Endothelial cell of coronary artery (primary cell): ENCODE results near the gene ASPRV1. TPM values are rescaled to one million over a fixed set of nuclear protein-coding genes. Genes with fewer than 3 reads are reported as not detected.

Experiments
- total RNA-seq: library from RNA; depleted of rRNA; stranded (reverse); fragments of >200 nt; gene quantifications from 2 replicates; pipeline ENCODE4 v1.2.3, GENCODE V29; 2014

Gene ASPRV1
- total RNA-seq = 0.09 TPM in 2 replicates

DNA sequence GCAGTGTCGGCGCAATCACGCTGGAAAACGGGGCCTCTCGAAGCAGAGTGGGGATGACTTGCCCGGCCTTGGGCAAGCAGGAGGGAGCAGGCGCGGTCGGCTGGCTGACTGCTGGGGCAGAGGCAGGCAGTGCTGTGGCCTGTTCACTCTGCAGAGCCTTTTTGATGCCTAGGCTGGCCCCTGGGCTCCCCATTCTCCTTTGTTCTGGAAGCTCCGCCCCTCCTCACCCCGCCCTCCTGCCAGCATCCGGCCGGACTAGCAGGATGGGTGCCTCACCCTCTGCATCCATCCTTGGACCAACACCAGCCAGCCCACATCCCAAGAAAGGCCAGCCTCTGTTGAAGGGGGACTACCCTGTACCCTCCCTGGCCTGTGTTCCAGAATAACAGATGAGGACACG, at the start of gene ASPRV1:
Gene ASPRV1, minus strand, starts transcription at position 136 of the 400 bp plus-strand sequence. CDS start 195 bp downstream, outside the sequence.

GRCh38 chr2:69914950-69915945, 46.2 kb downstream of the ASPRV1 start, which contains the start of gene MXD1:
Gene MXD1, plus strand, starts transcription at chr2:69915109. Its CDS starts 222 bp downstream, at chr2:69915331.

Other genes starting within 250 kb of the ASPRV1 start
- 25.6 and 27.8 TPM in 2 replicates for gene ANXA4, start 219.5 kb downstream of the ASPRV1 start, total RNA-seq
- 6.8 and 8.7 TPM in 2 replicates for gene GMCL1, start 132.0 kb downstream of the ASPRV1 start, total RNA-seq
- 28.2 and 28.7 TPM in 2 replicates for gene SNRNP27, start 67.7 kb downstream of the ASPRV1 start, total RNA-seq
- gene MXD1, start 46.5 kb downstream of the ASPRV1 start, total RNA-seq = 2.8 and 5.2 TPM in 2 replicates
- 29.7 and 44.0 TPM in 2 replicates for gene PCBP1, start 125.8 kb upstream of the ASPRV1 start, total RNA-seq
- 10.6 and 15.1 TPM in 2 replicates for gene C2orf42, start 229.4 kb upstream of the ASPRV1 start, total RNA-seq